ENCODE data around the gene PCDHA1. TPM values are rescaled to one million over a fixed set of nuclear protein-coding genes. Genes with fewer than 3 reads are reported as not detected.

Gene PCDHA1
- total RNA-seq, 4 donors from 2014 or later, result not detected

GRCh38 chr5:140855772-140856674, 70.1 kb downstream of the PCDHA1 start, which contains the start of gene PCDHA10:
TSS of gene PCDHA10 (plus strand) at chr5:140855897. CDS start at chr5:140856049, 152 bp downstream.
- H3K9me3 ChIP-seq, result peaks cover 0 to 30% (median 27%) of the 10 kb centered on the region in 4 donors
- H3K4me3 ChIP-seq, result peak within 1 kb of the TSS; percentile 24 to 48 (median 45)
- no peak for TF ChIP-seq EP300 (IDR thresholded peaks at IDR 0.05)
- peak; percentile 25 to 29 (median 28) for TF ChIP-seq CTCF (IDR thresholded peaks at IDR 0.05)
- no peak for DNase-seq (ENCODE audit: extremely low spot score)
- WGBS, result 21% methylated on average over 44 of the region's 44 CpGs
- H3K27ac ChIP-seq (replicated peaks in 1 of 4), result peak within 1 kb of the TSS in 1 of 4 donors; percentile 13
- intact Hi-C loops (cut with DNase I), result no loop called here
- H3K27me3 ChIP-seq, result peaks cover 0 to 63% (median 0%) of the 10 kb centered on the region in 4 donors
- no peaks in the 10 kb centered on the region for H3K4me1 ChIP-seq
- H3K36me3 ChIP-seq, result no peaks in the 10 kb centered on the region

GRCh38 chr5:140857177-140857986, 71.4 kb downstream of the PCDHA1 start:
- H3K4me1 ChIP-seq, result no peaks in the 10 kb centered on the region
- intact Hi-C loops (cut with DNase I), result no loop called here
- H3K9me3 ChIP-seq, result peaks cover 0 to 43% (median 33%) of the 10 kb centered on the region in 4 donors
- TF ChIP-seq EP300 (IDR thresholded peaks at IDR 0.05) (no peak), POLR2AphosphoS5 (IDR thresholded peaks at IDR 0.05) (no peak), CTCF (IDR thresholded peaks at IDR 0.05) (no peak), POLR2A (IDR thresholded peaks at IDR 0.05; ENCODE audit: low read depth) (no peak)
- 45% methylated on average over 37 of the region's 94 CpGs for WGBS
- H3K36me3 ChIP-seq, result no peaks in the 10 kb centered on the region
- H3K27ac ChIP-seq (replicated peaks in 1 of 4), result no peak overlapping the region
- DNase-seq (ENCODE audit: extremely low spot score), result no peak
- no peak overlapping the region for H3K4me3 ChIP-seq
- peaks cover 0 to 73% (median 1%) of the 10 kb centered on the region in 4 donors for H3K27me3 ChIP-seq

- Histone ChIP-seq H3K4me3 (no peak overlapping the region), H3K36me3 (peaks cover 0 to 3% (median 0%) of the 10 kb centered on the region in 4 donors), H3K27ac (replicated peaks in 1 of 4) (no peak overlapping the region), H3K9me3 (peaks cover 0 to 48% (median 36%) of the 10 kb centered on the region in 4 donors), H3K4me1 (no peaks in the 10 kb centered on the region), H3K27me3 (peaks cover 0 to 73% (median 1%) of the 10 kb centered on the region in 4 donors)
- intact Hi-C loops (cut with DNase I), result no loop called here
- 80% methylated on average over 2 of the region's 22 CpGs for WGBS
- TF ChIP-seq POLR2A (IDR thresholded peaks at IDR 0.05; ENCODE audit: low read depth) (no peak), POLR2AphosphoS5 (IDR thresholded peaks at IDR 0.05) (no peak), CTCF (IDR thresholded peaks at IDR 0.05) (no peak), EP300 (IDR thresholded peaks at IDR 0.05) (no peak)
- DNase-seq (ENCODE audit: extremely low spot score), result no peak
Observed at GRCh38 chr5:140857987-140858240, 72.0 kb downstream of the PCDHA1 start.

GRCh38 chr5:140862441-140863295, 76.7 kb downstream of the PCDHA1 start:
- Histone ChIP-seq H3K4me3 (no peak overlapping the region), H3K27ac (replicated peaks in 1 of 4) (no peak overlapping the region), H3K4me1 (no peaks in the 10 kb centered on the region), H3K36me3 (peaks cover 0 to 4% (median 0%) of the 10 kb centered on the region in 4 donors), H3K27me3 (peaks cover 0 to 46% (median 1%) of the 10 kb centered on the region in 4 donors), H3K9me3 (peaks cover 0 to 41% (median 22%) of the 10 kb centered on the region in 4 donors)
- TF ChIP-seq EP300 (IDR thresholded peaks at IDR 0.05), result no peak
- intact Hi-C loops (cut with DNase I), result no loop called here
- 52% methylated on average over 44 of the region's 76 CpGs for WGBS
- no peak for DNase-seq (ENCODE audit: extremely low spot score)
